ENCODE measurements around the gene CREBBP. TPM values are rescaled to one million over a fixed set of nuclear protein-coding genes. Genes with fewer than 3 reads are reported as not detected.
A peak's percentile ranks its signal among the peaks of the same experiment; 100 is the strongest.

The CREBBP gene
- total RNA-seq, 1 experiment from 2014 or later: 8.6 TPM

GRCh38 chr16:3837851-3838586 lies 42.5 kb downstream of the CREBBP start:
- no peak for DNase-seq (ENCODE audit: low read depth, low spot score)
- in situ Hi-C loops (cut with HindIII; ENCODE audit: low pct_unique_long_range_greater_than_20kb, low sequenced_read_pairs): no loop called here

DNA sequence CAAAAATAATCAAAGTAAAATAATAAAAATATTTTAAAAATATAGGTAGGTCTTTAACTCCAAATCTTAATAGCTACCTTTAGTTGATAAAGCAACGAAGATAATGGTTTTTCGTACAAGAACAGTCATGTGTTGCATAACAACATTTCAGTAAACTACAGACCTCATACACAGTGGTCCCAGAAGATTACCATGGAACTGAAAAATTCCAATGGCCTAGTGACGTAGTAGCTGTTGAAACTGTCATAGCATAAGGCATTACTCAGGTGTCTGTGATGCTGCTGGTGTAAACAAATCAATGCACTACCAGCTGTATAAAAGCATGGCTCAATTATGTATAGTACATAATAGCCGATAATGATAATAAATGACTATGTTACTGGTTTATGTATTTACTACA lies 43.9 kb downstream of the CREBBP start:
- no peak for DNase-seq (ENCODE audit: low read depth, low spot score)

DNA sequence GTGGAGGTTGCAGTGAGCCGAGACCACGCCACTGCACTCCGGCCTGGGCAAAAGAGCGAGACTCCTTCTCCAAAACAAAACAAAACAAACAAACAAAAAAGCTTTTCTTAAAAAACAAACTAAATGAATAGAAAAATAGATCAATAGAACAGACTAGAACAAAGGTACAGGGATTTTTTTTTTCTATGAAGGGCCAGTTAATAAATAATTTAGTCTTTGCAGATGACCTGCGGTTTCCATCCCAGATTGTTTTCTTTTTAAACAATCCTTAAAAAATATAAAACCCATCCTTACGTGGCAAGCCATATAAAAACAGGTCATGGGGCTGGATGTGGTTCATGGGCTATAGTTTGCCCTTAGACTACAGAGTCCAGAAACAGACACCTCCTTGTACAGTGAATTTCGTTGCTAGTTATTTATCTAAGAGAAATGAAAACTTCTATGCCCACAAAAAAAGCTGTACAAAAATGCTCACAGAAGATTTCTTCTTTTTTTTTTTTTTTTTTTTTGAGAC lies 45.4 kb downstream of the CREBBP start:
- in situ Hi-C loops (cut with HindIII; ENCODE audit: low pct_unique_long_range_greater_than_20kb, low sequenced_read_pairs): no loop called here
- DNase-seq (ENCODE audit: low read depth, low spot score): peak; percentile 7

More for the DNA sequence above, 43.9 kb downstream of the CREBBP start:
- in situ Hi-C loops (cut with HindIII; ENCODE audit: low pct_unique_long_range_greater_than_20kb, low sequenced_read_pairs): no loop called here

DNA sequence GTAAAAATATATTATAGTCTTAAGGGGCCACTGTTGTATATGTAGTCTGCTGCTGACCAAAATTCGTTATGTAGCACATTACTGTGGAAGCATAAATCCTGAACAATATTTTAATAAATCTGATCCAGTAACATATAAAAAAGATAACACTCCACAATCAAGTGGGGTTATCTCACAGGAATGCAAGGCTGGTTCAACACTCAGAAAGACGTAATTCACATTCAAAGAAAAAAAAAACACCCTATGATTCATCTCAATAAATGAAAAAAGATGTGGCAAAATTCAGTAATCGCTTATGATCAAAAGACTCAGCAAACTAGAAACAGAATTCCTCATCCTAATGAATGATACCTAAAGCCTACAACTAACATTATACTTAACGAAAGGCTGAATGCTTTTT lies 47.8 kb downstream of the CREBBP start:
- DNase-seq (ENCODE audit: low read depth, low spot score): no peak
- in situ Hi-C loops (cut with HindIII; ENCODE audit: low pct_unique_long_range_greater_than_20kb, low sequenced_read_pairs): no loop called here

DNA sequence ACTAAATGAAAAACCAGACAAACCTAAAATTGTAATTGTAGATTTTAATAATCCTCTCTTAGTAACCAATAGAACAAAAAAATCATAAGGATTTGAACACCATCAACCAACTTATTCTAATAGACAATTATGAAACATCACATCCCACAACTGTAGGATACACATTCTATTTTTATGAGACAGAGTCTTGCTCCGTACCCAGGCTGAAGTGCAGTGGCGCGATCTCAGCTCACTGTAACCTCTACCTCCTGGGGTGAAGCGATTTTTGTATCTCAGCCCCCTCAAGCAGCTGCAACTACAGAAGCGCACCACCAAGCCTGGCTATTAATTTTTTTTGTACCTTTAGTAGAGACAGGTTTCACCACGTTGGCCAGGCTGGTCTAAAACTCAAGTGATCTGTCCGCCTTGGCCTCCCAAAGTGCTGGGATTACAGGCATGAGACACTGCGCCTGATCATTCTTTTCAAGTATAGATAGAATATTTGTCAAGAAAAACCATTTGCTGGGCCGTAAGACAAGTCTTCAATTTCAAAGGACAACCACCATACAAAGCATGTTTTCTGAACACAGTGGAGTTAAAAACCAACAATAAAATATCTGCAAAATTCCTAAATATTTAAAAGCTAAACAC lies 49.8 kb downstream of the CREBBP start:
- in situ Hi-C loops (cut with HindIII; ENCODE audit: low pct_unique_long_range_greater_than_20kb, low sequenced_read_pairs): no loop called here
- no peak for DNase-seq (ENCODE audit: low read depth, low spot score)

DNA sequence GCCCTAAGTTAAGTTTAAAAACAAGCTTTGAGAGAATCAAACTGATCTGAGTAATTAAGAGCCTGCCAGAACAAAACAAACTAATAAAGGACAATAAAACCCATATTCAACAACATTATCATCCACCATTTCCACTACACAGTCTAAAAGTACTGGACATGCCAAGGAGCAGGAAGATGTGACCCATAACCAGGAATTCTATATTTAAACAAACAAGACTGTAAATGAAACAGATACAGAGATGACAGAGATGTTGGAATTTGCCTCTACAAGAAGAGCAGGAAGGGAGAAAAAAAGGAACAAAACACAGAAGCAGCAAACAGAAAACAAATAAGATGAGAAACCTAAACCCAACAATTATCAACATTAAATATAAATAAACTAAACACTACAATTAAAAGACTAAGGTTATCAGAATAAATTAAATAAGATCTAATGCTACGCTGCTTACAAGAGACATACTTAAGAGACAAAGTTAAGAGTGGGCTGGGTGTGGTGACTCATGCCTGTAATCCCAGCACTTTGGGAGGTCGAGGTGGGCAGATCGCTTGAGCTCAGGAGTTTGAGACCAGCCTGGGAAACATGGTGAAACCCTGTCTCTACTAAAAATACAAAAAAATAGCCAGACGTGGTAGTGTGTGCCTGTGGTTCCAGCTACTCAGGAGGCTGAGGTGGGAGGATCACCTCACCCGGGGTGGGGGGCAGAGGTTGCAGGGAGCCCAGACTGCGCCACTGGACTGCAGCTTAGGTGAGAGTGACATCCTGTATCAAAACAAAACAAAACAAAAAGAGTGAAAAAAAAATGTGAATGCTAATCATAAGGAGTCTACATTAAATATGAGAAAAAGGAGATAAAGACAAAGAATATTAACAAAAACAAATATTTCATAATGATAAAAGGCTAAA lies 50.6 kb downstream of the CREBBP start:
- in situ Hi-C loops (cut with HindIII; ENCODE audit: low pct_unique_long_range_greater_than_20kb, low sequenced_read_pairs): no loop called here
- no peak for DNase-seq (ENCODE audit: low read depth, low spot score)

DNA sequence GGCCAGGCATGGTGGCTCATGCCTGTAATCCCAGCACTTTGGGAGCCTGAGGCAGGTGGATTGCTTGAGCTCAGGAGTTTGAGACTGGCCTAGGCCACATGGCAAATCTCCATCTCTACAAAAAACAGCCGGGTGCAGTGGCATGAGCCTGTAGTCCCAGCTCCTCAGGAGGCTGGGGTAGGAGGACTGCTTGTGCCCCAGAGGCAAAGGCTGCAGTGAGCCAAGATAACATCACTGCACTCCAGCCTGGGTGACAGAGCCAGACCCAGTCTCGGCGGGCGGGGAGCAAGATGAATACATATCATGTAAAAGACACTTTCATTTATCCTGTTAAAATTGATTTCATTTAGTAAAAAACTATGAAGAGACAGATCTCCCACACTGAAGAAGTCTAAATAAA lies 54.6 kb downstream of the CREBBP start:
- in situ Hi-C loops (cut with HindIII; ENCODE audit: low pct_unique_long_range_greater_than_20kb, low sequenced_read_pairs): no loop called here
- no peak for DNase-seq (ENCODE audit: low read depth, low spot score)

GRCh38 chr16:3825103-3825502 lies 55.4 kb downstream of the CREBBP start:
- no peak for DNase-seq (ENCODE audit: low read depth, low spot score)
- in situ Hi-C loops (cut with HindIII; ENCODE audit: low pct_unique_long_range_greater_than_20kb, low sequenced_read_pairs): no loop called here

GRCh38 chr16:3824121-3824795 lies 56.3 kb downstream of the CREBBP start:
- in situ Hi-C loops (cut with HindIII; ENCODE audit: low pct_unique_long_range_greater_than_20kb, low sequenced_read_pairs): no loop called here
- DNase-seq (ENCODE audit: low read depth, low spot score): no peak

- in situ Hi-C loops (cut with HindIII; ENCODE audit: low pct_unique_long_range_greater_than_20kb, low sequenced_read_pairs): no loop called here
- no peak for DNase-seq (ENCODE audit: low read depth, low spot score)
Measured at GRCh38 chr16:3823427-3823826, 57.1 kb downstream of the CREBBP start.

DNA sequence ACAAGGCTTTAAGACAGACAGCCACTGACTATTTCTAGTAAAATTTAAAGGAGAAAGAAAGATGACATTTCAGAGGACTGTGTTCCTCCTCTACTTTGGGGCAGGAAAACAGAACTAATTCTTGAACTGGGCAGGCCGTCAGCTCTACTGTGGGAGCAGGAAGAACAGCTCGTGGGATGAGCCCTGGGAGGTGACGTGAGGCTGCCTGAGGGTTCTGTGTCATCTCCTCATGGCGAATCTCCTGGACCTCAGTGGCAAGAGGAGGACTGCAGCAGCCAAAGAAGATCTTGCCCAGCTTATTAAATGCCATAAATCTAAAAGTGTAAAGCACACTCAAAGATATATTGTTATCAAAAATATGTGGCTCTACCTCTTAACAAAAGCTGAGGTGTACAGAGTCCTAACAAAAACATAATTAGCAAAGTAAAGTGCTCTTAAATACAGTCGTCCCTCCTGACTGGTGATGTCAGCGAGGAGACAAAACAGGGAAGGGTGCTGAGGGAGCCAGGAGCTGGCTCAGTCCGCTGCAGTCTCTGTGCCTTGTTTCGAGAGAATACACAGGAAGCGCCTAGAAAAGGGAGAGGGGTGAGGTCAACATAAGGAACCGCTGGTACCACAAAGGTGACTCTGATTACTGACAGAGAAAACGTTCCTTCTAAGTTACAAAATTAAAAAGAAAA lies 58.0 kb downstream of the CREBBP start:
- in situ Hi-C loops (cut with HindIII; ENCODE audit: low pct_unique_long_range_greater_than_20kb, low sequenced_read_pairs): no loop called here
- DNase-seq (ENCODE audit: low read depth, low spot score): no peak

- in situ Hi-C loops (cut with HindIII; ENCODE audit: low pct_unique_long_range_greater_than_20kb, low sequenced_read_pairs): no loop called here
- no peak for DNase-seq (ENCODE audit: low read depth, low spot score)
Measured at GRCh38 chr16:3821184-3821583, 59.3 kb downstream of the CREBBP start.

GRCh38 chr16:3819746-3820724 lies 60.5 kb downstream of the CREBBP start:
- in situ Hi-C loops (cut with HindIII; ENCODE audit: low pct_unique_long_range_greater_than_20kb, low sequenced_read_pairs): no loop called here
- DNase-seq (ENCODE audit: low read depth, low spot score): peak; percentile 58

DNA sequence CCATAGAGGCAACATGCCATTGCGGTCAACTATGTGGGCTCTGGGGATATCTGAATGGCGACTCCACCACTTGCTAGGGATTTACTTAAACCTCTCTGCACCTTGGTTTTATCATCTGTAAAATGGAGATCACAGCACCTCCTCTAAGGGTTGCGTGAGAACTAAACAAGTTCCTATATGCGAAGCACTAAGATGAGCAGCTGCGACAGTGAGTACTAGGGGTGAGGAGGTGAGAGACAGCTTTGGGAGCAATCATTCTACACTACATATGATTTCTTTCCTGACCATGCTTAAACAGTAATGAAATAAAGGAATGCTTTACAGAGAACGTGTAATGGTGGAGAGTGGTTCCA lies 61.4 kb downstream of the CREBBP start:
- DNase-seq (ENCODE audit: low read depth, low spot score): no peak
- in situ Hi-C loops (cut with HindIII; ENCODE audit: low pct_unique_long_range_greater_than_20kb, low sequenced_read_pairs): no loop called here

- in situ Hi-C loops (cut with HindIII; ENCODE audit: low pct_unique_long_range_greater_than_20kb, low sequenced_read_pairs): no loop called here
- DNase-seq (ENCODE audit: low read depth, low spot score): no peak
Measured at GRCh38 chr16:3816326-3816725, 64.2 kb downstream of the CREBBP start.

GRCh38 chr16:3814755-3815154 lies 65.8 kb downstream of the CREBBP start:
- in situ Hi-C loops (cut with HindIII; ENCODE audit: low pct_unique_long_range_greater_than_20kb, low sequenced_read_pairs): no loop called here
- no peak for DNase-seq (ENCODE audit: low read depth, low spot score)
